Heart left ventricle (tissue), 13 donors: ENCODE results near the gene SCAMP5.

Experiments
- CTCF ChIP-seq, 12 donors: fragments of 200-600 bp; sonication (generic) in 4 of 12; IDR thresholded peaks; one replicate each; pipeline versions ENCODE4 v1.5.0 to v1.8.0; 2018 to 2022; ENCODE audit warnings: antibody characterized with exemption in 12 of 12, mild to moderate bottlenecking in 5 of 12
- POLR2A ChIP-seq, 2 donors: fragments of 450-650 bp; IDR thresholded peaks; one replicate each; pipeline ENCODE4 v1.6.1; 2017; ENCODE audit warnings: antibody characterized with exemption in 2 of 2, mild to moderate bottlenecking in 2 of 2, moderate library complexity in 2 of 2
- donor health status: ischemic (EF 13 %, LVEDD 7.1; RV severe dilation, severe dysfunction).
- donor health status: DM: no; HTN: yes; CAD: no.
- donor health status: DM: no; HTN: no; CAD: no.
- donor health status: ischemic (EF 25% LVEDD 6.9; RV normal size, moderate dysfunction).
- donor health status: ischemic (EF 25% LVEDD 5.7; RV mildly dilated, moderate dysfunction).
- donor health status: ischemic (EF 35%, LVEDD 5.7; RV mildly dilated, moderate dysfunction).
- donor health status: nonischemic (EF 11% LVEDD 7.7; RV severe dilation, severe dysfunction).
- donor health status: DM: yes; HTN: yes; CAD: no.
- donor health status: PGD.
- donor health status: ischemic (EF 29% LVEDD 5.4; RV normal size, mild dysfunction).
- donor health status: nonischemic (EF 23%, LVEDD 6.1; RV moderate dilation, normal function).

GRCh38 chr15:75070674-75071073 lies 75.3 kb downstream of the SCAMP5 start:
- TF ChIP-seq CTCF (IDR thresholded peaks at IDR 0.05) (no peak), POLR2A (IDR thresholded peaks at IDR 0.05) (no peak)
